ENCODE measurements around the gene CXCL16.

GRCh38 chr17:4786106-4786511 is 46.4 kb upstream of the CXCL16 start, which contains the start of gene VMO1:
- TF ChIP-seq POLR2A (IDR thresholded peaks at IDR 0.05; ENCODE audit: borderline replicate concordance, extremely low read depth, insufficient read depth, insufficient read length) (no peak), RAD21 (IDR thresholded peaks at IDR 0.05; ENCODE audit: low read depth) (no peak)
